Ramos (cell line): ENCODE data around the gene CRACDL.

Source experiments
- in situ Hi-C: fragments of 300-500 bp; cut with MboI; formaldehyde crosslinking; loops from one replicate; pipeline ENCODE4 v1.14.3; 2022; ENCODE audit warnings: low sequenced_read_pairs; ENCODE audit not compliant: unreplicated experiment

CRACDL gene

GRCh38 chr2:98809878-98810587 is 126.0 kb downstream of the CRACDL start:
- in situ Hi-C loops: no loop called here

- in situ Hi-C loops: no loop called here
Measured at GRCh38 chr2:98809116-98809515, 126.9 kb downstream of the CRACDL start.

- in situ Hi-C loops: no loop called here
Measured at GRCh38 chr2:98808546-98808945, 127.5 kb downstream of the CRACDL start.

GRCh38 chr2:98807929-98808328 is 128.1 kb downstream of the CRACDL start:
- in situ Hi-C loops: no loop called here

GRCh38 chr2:98807221-98807620 is 128.8 kb downstream of the CRACDL start:
- in situ Hi-C loops: no loop called here

GRCh38 chr2:98806236-98806697 is 129.8 kb downstream of the CRACDL start:
- in situ Hi-C loops: no loop called here

- in situ Hi-C loops: no loop called here
Measured at GRCh38 chr2:98805412-98806171, 130.4 kb downstream of the CRACDL start.

- in situ Hi-C loops: no loop called here
Measured at GRCh38 chr2:98804736-98805135, 131.3 kb downstream of the CRACDL start.

GRCh38 chr2:98804265-98804650 is 131.8 kb downstream of the CRACDL start:
- in situ Hi-C loops: no loop called here

GRCh38 chr2:98803405-98804264 is 132.4 kb downstream of the CRACDL start:
- in situ Hi-C loops: no loop called here

GRCh38 chr2:98802344-98802743 is 133.7 kb downstream of the CRACDL start:
- in situ Hi-C loops: no loop called here

GRCh38 chr2:98801921-98802321 is 134.1 kb downstream of the CRACDL start:
- in situ Hi-C loops: no loop called here

- in situ Hi-C loops: no loop called here
Measured at GRCh38 chr2:98801286-98801685, 134.7 kb downstream of the CRACDL start.

- in situ Hi-C loops: no loop called here
Measured at GRCh38 chr2:98800330-98801064, 135.5 kb downstream of the CRACDL start.

GRCh38 chr2:98799375-98800329 is 136.4 kb downstream of the CRACDL start:
- in situ Hi-C loops: no loop called here

GRCh38 chr2:98796775-98797544 is 139.1 kb downstream of the CRACDL start:
- in situ Hi-C loops: no loop called here

- in situ Hi-C loops: no loop called here
Measured at GRCh38 chr2:98795891-98796676, 139.9 kb downstream of the CRACDL start.
